ENCODE measurements around the gene TCEANC.
"Not testable (repeated sequence)": the region's sequence is repeated elsewhere in the genome, so short reads cannot be mapped to it uniquely, and the experiment has no call there.

Gene TCEANC

DNA sequence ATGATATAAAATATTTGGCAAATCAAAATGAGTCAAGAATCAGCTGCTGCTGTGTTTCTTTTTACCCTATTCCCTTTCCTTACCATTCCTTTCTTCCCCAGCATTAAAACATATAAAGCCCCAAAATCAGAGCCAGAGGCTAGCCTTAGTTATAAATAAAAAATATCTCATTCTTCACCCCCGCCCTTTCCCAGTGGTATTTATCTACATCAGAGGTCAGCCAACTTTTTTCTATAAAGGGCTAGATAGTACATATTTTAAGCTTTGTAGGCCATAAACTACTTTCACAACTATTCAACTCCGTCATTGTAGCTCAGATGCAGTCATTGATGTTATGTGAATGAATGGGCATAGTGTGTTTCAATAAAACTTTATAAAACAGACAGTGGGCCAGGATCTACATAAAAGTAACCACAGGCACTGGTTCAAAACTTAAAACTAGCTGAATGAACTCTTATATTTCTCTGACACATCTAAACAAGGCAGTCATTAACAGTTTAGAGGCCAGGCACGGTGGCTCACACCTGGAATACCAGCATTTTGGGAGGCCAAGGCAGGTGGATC, 30.5 kb upstream of the TCEANC start:
- no peak for FAIRE-seq
- TF ChIP-seq, protein P1, sequence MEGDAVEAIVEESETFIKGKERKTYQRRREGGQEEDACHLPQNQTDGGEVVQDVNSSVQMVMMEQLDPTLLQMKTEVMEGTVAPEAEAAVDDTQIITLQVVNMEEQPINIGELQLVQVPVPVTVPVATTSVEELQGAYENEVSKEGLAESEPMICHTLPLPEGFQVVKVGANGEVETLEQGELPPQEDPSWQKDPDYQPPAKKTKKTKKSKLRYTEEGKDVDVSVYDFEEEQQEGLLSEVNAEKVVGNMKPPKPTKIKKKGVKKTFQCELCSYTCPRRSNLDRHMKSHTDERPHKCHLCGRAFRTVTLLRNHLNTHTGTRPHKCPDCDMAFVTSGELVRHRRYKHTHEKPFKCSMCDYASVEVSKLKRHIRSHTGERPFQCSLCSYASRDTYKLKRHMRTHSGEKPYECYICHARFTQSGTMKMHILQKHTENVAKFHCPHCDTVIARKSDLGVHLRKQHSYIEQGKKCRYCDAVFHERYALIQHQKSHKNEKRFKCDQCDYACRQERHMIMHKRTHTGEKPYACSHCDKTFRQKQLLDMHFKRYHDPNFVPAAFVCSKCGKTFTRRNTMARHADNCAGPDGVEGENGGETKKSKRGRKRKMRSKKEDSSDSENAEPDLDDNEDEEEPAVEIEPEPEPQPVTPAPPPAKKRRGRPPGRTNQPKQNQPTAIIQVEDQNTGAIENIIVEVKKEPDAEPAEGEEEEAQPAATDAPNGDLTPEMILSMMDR (IDR thresholded peaks at IDR 0.05; ENCODE audit: insufficient read depth, missing control alignments): no peak
- DNase-seq (ENCODE audit: insufficient read length, low spot score): no peak

DNA sequence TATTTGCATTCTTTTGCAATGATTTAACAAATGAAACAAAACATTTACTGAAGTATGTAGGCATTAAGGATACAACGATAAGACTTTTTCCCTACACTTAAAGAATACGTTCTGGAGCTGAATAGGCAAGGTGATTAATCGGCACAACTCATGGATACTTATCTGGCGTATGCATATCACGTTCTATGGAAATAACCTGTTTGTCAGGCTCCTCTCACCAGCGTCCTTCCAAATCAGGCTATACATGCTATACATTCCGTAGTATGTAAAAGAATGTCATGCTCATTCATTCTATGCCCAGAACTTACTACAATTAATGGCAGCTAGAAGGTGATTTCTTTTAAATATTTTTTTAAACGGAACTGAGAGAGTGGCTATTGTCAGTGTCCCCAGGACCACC, 25.6 kb upstream of the TCEANC start:
- no peak for FAIRE-seq
- no peak for DNase-seq (ENCODE audit: insufficient read length, low spot score)
- TF ChIP-seq, protein P1 (IDR thresholded peaks at IDR 0.05; ENCODE audit: insufficient read depth, missing control alignments): no peak

DNA sequence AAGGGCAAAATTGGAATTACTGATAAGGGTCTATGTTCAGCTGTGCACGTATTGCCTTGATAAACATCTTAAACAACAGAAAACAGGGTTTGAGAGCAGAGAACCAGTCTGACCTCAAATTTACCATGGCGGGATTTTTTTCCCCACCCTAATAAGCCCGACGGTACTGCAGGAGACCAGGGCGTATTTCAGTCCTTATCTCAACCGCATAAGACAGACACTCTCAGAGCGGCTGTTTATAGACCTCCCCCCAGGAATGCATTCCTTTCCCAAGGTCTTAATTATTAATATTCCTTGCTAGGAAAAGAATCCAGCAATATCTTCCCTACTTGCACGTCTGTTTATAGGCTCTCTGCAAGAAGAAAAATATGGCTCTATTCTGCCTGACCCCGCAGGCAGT, 15.7 kb upstream of the TCEANC start:
- FAIRE-seq; DNase-seq (ENCODE audit: insufficient read length, low spot score): not testable (repeated sequence)

DNA sequence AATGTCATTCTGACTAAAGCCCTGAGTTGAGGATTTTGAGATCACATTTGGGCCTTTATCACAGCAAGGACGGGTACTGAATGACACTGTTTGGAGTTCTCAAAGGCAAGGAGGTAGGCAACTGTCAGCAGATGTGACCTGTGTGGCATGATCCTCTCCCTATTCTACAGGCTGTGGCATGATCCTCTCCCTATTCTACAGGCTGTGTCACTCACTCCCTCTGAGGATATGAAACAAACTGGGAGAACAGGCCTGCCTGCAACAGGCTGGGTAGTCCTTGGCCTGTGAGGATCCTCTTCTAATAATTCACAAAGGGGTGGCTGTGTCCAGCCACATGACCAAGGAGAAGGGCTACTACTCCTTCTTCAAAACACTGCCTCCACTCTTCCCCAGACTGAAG, 14.9 kb upstream of the TCEANC start:
- TF ChIP-seq, protein P1 (IDR thresholded peaks at IDR 0.05; ENCODE audit: insufficient read depth, missing control alignments): no peak
- no peak for FAIRE-seq
- no peak for DNase-seq (ENCODE audit: insufficient read length, low spot score)

DNA sequence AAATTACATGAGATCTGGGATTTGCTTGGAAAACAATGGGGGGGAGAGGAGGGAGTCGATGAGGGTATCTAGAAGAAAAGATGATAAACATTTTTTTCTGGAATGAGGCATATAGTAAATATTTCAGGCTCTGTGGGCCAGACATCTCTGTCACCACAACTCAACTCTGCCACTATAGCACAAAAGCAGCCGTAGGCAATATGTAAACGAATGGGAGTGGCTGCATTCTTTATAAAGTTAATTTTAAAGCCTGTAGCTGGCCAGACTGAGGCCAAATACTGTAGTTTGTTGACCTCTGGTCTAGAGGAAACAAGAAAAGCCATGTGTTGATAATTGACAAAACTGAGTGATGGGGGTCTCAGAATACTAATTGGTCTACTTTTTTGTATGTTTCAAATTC, 14.1 kb upstream of the TCEANC start:
- no peak for DNase-seq (ENCODE audit: insufficient read length, low spot score)
- TF ChIP-seq, protein P1 (IDR thresholded peaks at IDR 0.05; ENCODE audit: insufficient read depth, missing control alignments): no peak
- FAIRE-seq: no peak

DNA sequence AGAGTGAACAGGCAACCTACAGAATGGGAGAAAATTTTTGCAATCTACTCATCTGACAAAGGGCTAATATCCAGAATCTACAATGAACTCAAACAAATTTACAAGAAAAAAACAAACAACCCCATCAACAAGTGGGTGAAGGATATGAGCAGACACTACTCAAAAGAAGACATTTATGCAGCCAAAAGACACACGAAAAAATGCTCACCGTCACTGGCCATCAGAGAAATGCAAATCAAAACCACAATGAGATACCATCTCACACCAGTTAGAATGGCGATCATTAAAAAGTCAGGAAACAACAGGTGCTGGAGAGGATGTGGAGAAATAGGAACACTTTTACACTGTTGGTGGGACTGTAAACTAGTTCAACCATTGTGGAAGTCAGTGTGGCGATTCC, 11.3 kb upstream of the TCEANC start:
- not testable (repeated sequence) for FAIRE-seq; DNase-seq (ENCODE audit: insufficient read length, low spot score)

DNA sequence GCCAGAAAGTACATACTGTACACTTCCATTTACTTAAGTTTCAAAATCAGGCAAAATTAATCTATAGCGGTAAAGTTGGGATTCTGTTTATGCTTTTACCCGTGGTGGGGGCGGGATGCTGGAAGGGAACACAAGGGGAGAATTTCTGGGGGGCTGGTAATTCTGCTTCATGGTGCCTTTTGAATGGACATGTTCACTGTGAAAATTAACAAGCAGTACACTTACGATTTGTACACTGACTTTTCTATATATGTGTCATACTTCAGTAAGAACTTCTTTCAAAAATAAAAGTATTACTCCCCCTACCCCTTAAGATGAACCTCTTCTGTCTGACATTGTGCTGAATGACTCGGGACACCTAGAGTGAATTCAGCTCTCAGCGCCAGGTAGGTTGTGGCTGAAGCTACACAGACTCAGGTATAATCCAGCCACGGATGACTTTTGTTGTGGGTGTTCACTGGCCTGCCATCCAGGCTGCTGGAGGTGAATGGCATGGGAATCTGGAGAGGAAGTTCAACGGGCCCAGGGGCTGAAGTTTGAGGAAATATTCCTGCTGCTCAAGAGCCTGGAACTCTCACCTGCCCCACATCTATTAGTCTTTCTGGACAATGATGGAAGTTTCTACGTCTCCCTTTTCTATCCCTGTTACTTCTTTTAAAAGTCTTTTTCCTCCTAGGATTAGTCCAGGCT, 7.3 kb upstream of the TCEANC start:
- TF ChIP-seq, protein P1 (IDR thresholded peaks at IDR 0.05; ENCODE audit: insufficient read depth, missing control alignments): no peak
- FAIRE-seq (no peak), DNase-seq (ENCODE audit: insufficient read length, low spot score) (no peak)

DNA sequence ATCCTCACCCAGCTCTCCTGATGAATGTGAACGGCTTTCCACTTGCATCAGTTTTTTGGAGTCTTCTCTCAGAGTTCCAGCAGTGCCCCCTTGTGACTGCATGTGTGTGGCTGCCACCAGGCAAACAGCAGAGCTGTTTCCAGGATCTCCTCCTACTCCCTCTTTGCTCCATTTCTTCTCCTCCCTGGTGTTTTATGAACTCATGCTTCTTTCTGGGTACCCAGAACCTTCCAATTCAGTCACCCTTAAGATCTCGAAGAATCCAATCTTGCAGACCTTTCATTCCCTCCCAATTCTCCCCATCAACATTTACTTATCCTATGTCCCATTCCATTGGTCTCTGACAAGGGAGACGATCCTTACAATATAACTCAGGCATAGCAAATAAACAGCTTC, 6.8 kb upstream of the TCEANC start:
- DNase-seq (ENCODE audit: insufficient read length, low spot score) (no peak), FAIRE-seq (peak; percentile 79)
- TF ChIP-seq, protein P1 (IDR thresholded peaks at IDR 0.05; ENCODE audit: insufficient read depth, missing control alignments): peak; percentile 50
